Measurements from ENCODE around the gene ARHGEF12.

ARHGEF12 gene

DNA sequence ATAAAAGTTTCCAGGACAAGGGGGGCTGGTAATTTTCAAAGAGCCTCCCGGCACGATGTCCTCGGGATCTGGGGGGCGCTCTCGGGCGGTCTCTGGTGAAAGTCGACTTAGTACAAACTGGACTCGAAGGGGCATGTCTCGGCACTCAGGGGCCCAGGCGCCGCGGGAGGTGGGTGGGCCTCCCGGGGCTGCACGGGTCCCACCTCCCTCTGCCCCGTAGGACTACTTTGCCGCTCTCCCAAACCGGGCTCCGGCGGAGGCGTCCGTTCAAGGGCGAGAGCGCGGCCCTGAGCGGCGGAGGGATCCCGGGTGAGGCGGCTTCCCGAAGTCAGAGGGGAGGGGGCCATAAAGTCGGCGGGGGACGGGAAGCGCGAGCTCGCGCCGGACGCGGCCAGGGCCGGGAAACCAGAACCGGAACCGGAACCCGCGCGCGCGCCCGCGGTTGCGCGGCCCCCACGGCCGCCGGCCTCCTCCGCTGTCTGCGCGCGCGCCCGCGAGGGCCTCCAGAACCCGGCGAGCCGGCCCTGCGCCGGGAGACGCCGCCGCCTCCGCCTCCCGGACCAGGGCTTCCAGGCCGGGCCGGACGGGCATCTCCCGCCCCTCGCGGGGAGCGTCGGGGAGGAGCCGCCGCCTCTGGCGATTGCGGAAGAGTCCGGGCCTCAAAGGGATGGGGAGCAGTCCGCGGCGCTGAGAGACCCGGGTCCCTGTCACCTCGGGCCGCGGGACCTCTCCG lies at the start of gene ARHGEF12:
ARHGEF12 (plus strand) TSS at position 506 of the 733 bp plus-strand sequence. CDS start 831 bp downstream, outside the sequence.
- DNase-seq = peak; percentile 77

GRCh38 chr11:120288021-120288420 lies 48.2 kb upstream of the ARHGEF12 start:
- no peak for DNase-seq

DNA sequence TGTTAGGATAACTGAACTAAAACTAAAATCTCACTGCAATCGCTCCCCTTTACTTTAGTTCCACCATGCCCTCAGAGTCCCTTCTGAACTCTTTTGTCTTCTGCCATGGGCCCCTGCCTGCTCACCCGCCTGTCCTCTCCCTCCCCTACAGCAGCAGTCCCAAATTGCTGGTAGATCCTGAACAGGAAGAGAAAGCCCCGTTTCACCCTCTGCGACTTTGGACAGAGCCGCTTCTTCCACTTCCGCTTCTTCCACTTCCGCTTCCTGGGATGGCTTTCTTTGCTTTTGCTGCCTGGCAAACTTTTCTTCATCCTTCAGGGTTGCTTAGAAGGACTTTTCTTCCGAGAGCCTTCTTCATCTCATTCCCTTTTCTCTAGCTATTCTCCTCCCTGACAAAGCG lies 46.8 kb upstream of the ARHGEF12 start:
- DNase-seq = no peak

- no peak for DNase-seq
Measured at GRCh38 chr11:120290956-120291355, 45.3 kb upstream of the ARHGEF12 start.

- DNase-seq = no peak
Measured at GRCh38 chr11:120293038-120293800, 43.0 kb upstream of the ARHGEF12 start.

GRCh38 chr11:120294096-120294495 lies 42.1 kb upstream of the ARHGEF12 start:
- DNase-seq = no peak

DNA sequence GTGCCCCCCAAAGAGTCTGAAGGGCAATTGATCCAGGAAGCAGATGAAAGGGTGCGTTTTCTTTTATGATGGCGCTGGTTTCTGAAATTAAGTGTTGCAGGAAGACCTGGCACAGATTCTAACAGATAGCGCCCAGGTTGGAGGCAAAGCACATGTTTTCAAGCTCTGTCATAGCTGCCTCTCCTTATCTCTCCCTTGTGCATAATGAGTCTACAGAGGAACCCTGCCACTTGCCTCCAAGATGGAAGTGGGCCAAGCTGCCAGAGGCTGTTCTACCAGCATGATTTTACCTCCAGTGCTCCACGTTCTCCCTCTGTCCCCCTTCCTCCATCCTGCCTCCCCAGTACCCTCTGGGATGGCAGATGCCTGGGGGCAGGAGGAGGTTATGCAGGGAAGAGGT lies 41.1 kb upstream of the ARHGEF12 start:
- no peak for DNase-seq

- DNase-seq = no peak
Measured at GRCh38 chr11:120296554-120296953, 39.7 kb upstream of the ARHGEF12 start.

GRCh38 chr11:120298461-120298860 lies 37.8 kb upstream of the ARHGEF12 start:
- no peak for DNase-seq

- no peak for DNase-seq
Measured at GRCh38 chr11:120302001-120302805, 34.0 kb upstream of the ARHGEF12 start.

DNA sequence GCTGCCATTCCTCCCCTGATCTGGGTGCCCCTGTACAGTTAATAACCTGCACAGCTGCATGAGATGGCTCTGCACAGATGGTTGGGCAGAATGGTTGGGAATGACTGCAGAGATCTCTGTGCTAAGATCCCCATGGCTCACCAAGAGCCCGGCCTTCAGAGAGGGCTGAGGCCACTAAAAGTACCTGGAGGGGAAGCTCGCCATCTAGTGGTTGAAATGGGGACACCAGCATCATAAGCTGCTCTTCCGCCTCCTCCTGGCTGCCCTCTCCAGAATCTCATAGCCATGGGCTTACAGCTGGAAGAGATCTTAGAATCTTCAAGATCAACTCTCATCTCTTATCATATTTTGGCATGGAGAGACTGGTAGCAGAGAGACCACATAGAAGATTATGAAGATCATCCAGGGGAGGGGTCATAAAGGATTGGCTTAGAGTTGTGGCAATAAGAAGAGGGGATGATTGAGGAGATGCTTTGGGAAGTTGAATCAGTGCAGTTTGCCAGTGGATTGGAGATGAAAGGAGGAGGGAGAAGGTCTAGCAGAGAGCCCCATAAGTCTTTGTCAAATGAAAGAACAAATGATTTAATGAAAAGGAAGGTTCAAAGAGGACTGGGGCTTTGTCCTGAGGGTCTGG lies 33.1 kb upstream of the ARHGEF12 start:
- peak; percentile 58 for DNase-seq

GRCh38 chr11:120304526-120304925 lies 31.7 kb upstream of the ARHGEF12 start:
- no peak for DNase-seq

DNA sequence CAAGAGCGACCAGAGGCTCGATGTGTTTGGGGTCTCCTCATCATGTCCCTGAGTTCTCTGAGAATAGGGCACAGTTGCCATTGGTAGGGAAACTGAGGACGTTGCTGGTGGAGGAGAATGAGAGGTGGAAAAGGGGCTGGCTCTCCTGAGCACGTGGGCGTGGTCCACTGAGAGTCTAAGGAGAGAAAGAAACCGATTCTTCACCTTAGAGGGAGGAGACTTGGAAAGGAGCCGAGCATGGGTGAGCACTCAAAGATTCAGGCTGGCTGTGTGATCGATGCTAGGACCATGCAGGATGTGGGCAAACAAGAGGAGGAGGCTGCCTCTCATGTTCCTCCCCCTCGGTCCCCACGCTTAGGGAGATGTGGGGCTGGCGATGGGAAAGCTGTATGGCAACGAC lies 30.9 kb upstream of the ARHGEF12 start:
- DNase-seq = no peak

- DNase-seq = no peak
Measured at GRCh38 chr11:120306519-120307242, 29.5 kb upstream of the ARHGEF12 start.

DNA sequence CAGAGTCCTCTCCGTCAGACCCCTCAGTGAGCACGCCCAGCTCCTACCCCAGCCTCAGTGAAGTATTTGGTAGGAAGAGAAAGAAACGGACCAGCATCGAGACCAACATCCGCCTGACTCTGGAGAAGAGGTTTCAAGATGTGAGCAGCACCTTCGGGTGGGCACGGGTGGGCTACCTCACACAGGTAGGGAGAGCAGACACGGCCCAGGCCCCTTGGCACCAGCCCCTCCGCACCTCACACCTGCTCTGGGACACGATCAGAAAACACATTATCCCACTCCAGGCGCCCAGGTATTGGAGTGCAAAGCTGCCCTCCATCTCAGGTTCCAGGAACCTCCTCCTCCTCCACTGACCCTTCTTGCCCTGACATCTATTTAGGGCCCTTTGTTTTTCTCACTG lies 28.7 kb upstream of the ARHGEF12 start:
- DNase-seq = no peak

- no peak for DNase-seq
Measured at GRCh38 chr11:120308081-120308480, 28.1 kb upstream of the ARHGEF12 start.

DNA sequence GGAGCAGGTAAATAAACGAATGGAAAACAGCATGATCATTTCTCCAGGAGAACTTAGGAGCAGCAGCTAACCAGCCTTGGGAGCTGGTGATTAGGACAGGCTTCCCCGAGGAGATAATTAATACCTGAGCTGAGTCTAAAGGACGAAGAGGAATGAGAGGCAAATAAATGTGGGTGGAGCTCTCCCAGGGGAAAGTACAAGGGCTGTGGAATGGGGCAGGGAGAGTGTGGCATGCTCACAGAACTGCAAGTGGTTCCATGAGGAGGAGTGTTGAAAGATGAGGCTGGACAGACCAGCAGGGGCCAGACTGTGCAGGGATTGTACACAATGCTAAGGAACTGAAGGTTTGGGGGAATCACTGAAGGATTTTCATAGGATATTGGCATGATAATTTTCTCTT lies 25.3 kb upstream of the ARHGEF12 start:
- no peak for DNase-seq

DNA sequence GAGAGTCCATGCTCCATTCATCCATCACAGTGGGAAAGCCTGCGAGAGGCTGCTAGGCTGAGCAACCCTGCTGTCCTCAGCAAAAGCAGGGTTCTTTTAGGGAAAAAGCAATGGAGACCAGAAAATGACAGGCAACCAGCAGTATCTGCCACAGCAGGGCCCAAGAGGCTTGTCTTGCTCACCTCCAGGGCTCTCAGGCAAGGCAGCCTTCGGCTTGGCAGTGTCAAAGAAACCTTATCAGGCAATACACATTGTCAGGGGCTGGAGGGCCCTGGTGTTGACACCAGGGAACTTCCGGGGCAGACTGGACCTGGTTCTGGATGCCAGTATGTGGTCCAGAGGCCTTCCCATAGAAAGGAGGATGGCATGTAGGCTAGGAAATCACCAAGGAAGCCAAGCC lies 21.4 kb upstream of the ARHGEF12 start:
- no peak for DNase-seq

- no peak for DNase-seq
Measured at GRCh38 chr11:120316880-120317688, 19.1 kb upstream of the ARHGEF12 start.

DNA sequence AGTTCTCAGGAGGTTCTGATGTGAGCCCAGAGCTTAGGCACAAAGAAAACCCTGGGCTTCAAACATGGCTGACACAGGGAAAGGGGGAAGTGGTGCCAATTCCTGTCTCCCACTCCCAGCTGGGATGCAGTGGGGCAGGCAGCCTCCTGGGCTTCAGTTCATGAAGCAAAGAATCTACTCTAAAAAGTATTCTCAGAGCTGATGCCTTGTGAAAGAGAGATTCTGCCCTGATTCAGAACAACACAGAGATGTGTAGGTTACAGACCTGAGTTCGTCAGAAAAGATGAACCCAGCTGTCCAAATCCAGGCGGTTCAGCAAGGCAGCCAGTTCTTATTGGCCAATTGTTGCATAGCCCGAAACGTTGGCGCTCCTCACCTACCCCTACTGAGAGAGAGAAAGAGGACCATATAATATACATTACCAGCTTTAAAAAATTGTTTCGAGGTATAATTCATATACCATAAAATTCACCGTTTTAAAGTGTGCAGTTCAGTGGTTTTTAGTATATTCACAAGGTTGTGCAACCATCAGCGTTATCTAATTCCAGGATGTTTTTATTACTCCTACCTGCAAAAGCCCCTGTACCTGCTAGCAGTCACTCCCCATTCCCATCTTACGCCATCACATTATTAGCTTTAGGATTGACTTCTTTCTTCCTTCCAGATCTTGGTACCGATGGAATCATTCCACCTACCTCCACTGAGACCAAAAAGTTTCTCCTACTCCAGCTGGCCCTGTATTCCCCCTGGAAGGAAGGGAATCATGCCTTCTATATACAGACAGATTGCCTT lies 18.3 kb upstream of the ARHGEF12 start:
- no peak for DNase-seq

- no peak for DNase-seq
Measured at GRCh38 chr11:120318906-120319305, 17.3 kb upstream of the ARHGEF12 start.
